Activated T-cell treated with anti-CD3 and anti-CD28 coated beads for 48 hours (primary cell): Measurements from ENCODE around the gene KLF6.

ENCODE experiments used
- DNase-seq: peaks from one replicate; pipeline ENCODE4 v3.0.0-alpha.2; 2020; ENCODE audit warnings: low read depth

KLF6 gene

DNA sequence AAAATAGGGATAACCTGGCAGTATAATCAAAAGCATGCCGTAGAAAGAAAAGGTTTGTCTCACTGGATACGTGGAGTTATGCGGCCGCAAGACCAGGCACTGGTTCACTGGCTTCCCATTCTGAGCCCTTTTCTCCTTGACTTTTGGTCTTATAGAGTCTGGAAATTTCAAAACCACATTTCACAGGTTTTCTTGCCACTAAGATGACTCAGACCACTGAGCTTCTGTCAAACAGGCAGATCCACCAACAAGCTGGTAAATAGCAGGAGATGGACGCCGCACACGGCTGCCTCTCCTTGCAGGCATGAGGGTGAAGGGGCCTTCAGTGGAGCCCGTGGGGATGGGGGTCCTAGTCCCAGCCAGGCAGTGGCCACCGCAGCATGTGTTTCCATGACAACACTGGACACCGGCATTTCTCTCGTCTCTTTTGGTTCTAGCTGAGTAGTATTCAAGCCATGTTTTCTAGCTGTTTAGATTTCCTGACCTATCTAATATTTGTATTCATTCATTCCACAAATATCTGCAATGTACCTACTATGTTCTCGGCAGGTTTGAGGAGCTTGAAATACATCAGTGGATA lies 55.5 kb downstream of the KLF6 start:
- no peak for DNase-seq

DNA sequence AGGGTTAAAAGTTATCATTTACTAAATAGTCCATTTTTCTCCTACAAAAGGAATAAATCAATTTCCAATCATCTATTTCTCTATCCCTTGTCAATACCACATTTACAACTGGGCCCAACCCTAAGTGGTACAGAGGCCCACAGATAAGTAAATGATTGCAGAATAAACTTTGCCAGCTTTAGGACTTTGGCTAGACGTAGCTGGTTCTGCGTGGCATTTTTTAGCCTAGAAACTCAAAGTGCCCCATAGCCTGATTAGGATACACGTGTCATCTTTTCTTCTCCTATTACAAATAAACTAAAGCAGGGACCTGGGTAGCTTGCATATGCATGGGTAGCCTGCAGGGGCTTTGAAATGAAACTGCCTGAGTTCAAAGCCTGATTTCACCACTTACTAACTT lies 56.4 kb downstream of the KLF6 start:
- DNase-seq: no peak

DNA sequence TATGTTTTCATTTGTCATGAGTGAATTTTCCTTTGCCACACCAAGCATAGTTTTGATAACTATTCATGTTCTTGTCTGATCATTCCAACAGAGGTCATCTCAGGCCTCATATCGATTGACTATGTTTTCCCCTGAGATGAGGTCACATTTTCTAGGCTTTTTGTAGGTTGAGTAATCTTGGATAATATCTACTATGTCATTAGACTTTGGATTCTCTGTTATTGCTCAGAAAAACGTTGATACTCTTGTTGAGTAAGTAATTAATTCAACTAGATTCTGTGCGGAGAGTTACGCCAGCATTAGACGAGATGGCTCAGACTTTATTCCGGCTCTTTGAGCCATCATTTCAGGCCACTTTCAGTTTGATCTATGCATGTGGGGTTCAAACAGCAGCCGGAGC lies 57.7 kb downstream of the KLF6 start:
- DNase-seq: no peak
